ENCODE results near the gene DNAH2. TPM values are rescaled to one million over a fixed set of nuclear protein-coding genes. Genes with fewer than 3 reads are reported as not detected.

DNAH2 gene
- total and polyA plus RNA-seq, 2 of the 4 experiments (the other 2 are of a cell fraction) = under 0.01 to 0.02 TPM

GRCh38 chr17:7833011-7833794 is 115.7 kb downstream of the DNAH2 start:
- peak overlapping the region; percentile 33 to 71; a peak in 2 of 4 replicates for H4K8ac ChIP-seq (ENCODE audit: low read depth in 2 of 2, low read length in 2 of 2)
- no peak overlapping the region for H3K18ac ChIP-seq (ENCODE audit: low read depth, low read length)
- 37% methylated on average over 9 of the region's 19 CpGs; no CpG with 5 or more reads in 1 of the 2 experiments for WGBS, 2 experiments (ENCODE audit: extremely low coverage in 2 of 2, insufficient read length in 1 of 2)
- H2AK5ac ChIP-seq (ENCODE audit: low read depth, low read length) = peak overlapping the region; percentile 26; the same call in 1 of the 2 replicates
- H2BK20ac ChIP-seq (ENCODE audit: low read depth, low read length) = no peak overlapping the region
- H3K14ac ChIP-seq (replicated peaks; ENCODE audit: low read depth, low read length) = no peak overlapping the region; the same call in 1 of the 2 replicates
- intact Hi-C loops (cut with micrococcal nuclease) = no loop called here
- in situ Hi-C loops (cut with MboI; ENCODE audit: low sequenced_read_pairs) = no loop called here
- no TSS peak for BruUV-seq (replicated peaks)
- peak overlapping the region; percentile 48 for H3K9ac ChIP-seq (ENCODE audit: low read depth, low read length)
- H3K4me3 ChIP-seq (ENCODE audit: insufficient read depth, low read depth, low read length) = no peak overlapping the region
- TF ChIP-seq USF2 (IDR thresholded peaks at IDR 0.05; ENCODE audit: low read depth, low read length) = no peak
- TF ChIP-seq NFE2L2 (IDR thresholded peaks at IDR 0.05; ENCODE audit: low read depth, low read length) = no peak
- TF ChIP-seq MAFK (IDR thresholded peaks at IDR 0.05; ENCODE audit: low read depth, low read length) = no peak
- no peak for TF ChIP-seq CHD1 (IDR thresholded peaks at IDR 0.05; ENCODE audit: low read depth, low read length)
- TF ChIP-seq CEBPB (IDR thresholded peaks at IDR 0.05; ENCODE audit: low read depth, low read length) = no peak
- TF ChIP-seq MAZ (IDR thresholded peaks at IDR 0.05; ENCODE audit: borderline replicate concordance, low read depth, low read length) = no peak
- TF ChIP-seq CTCF (conservative IDR thresholded peaks at IDR 0.05; ENCODE audit: low read depth, low read length) = no peak
- no peak for TF ChIP-seq SMC3 (IDR thresholded peaks at IDR 0.05; ENCODE audit: low read depth, low read length)
- no peak for TF ChIP-seq MXI1 (IDR thresholded peaks at IDR 0.05; ENCODE audit: borderline replicate concordance, low read depth, low read length)
- no peak for TF ChIP-seq RFX5 (IDR thresholded peaks at IDR 0.05; ENCODE audit: low read depth, low read length)
- TF ChIP-seq FOS (IDR thresholded peaks at IDR 0.05; ENCODE audit: low read depth, low read length) = no peak
- TF ChIP-seq RAD21 (IDR thresholded peaks at IDR 0.05; ENCODE audit: low read length) = no peak
- CTCF ChIA-PET = interaction anchor here (1.1 to 1.6 kb wide), 2 partner anchors 9 to 24 kb away, joined by 3 read pairs; partner anchors contain the start of gene NAA38
- H3K56ac ChIP-seq (ENCODE audit: extremely low read depth, insufficient read depth, low read length) = no peak overlapping the region
- dilution Hi-C loops (cut with HindIII; ENCODE audit: low sequenced_read_pairs, unreplicated experiment) = no loop called here
- 0 out of 2 replicates have a peak overlapping the region, but pooled peaks have one; percentile 21 for H3K4ac ChIP-seq (ENCODE audit: low read depth, low read length)
- H2BK120ac ChIP-seq (ENCODE audit: low read depth, low read length) = no peak overlapping the region
- 0 out of 2 replicates have a peak, but pooled peaks cover 4% of the 10 kb centered on the region for H4K20me1 ChIP-seq (ENCODE audit: insufficient read depth, low read length)
- no peak for ATAC-seq (ENCODE audit: low read depth)
- H3K9me1 ChIP-seq (ENCODE audit: insufficient read depth, low read length) = no peaks in the 10 kb centered on the region
- DNase-seq = no peak
- H3K79me1 ChIP-seq (ENCODE audit: low read depth in 1 of 2, low read length in 2 of 2) = peaks cover 0 to 21% of the 10 kb centered on the region in 2 experiments; a peak in 2 of 4 replicates
- H2AK9ac ChIP-seq (replicated peaks; ENCODE audit: low read depth, low read length, poor library complexity) = peak overlapping the region; percentile 88
- H2BK15ac ChIP-seq (ENCODE audit: low read depth, low read length) = no peak overlapping the region
- H3K27ac ChIP-seq (ENCODE audit: insufficient read depth, low read length) = no peak overlapping the region
- no peak overlapping the region for H3K23ac ChIP-seq (ENCODE audit: low read depth, low read length)
- peaks cover 3% of the 10 kb centered on the region for H3K4me1 ChIP-seq (ENCODE audit: control insufficient read depth, insufficient read depth, low read length)
- no peak overlapping the region for H2BK5ac ChIP-seq (ENCODE audit: low read depth, low read length, poor library complexity, severe bottlenecking)
- no peak overlapping the region for H4K5ac ChIP-seq (ENCODE audit: low read depth, low read length)
- H3K36me3 ChIP-seq (ENCODE audit: control insufficient read depth, insufficient read depth, low read length) = no peaks in the 10 kb centered on the region
- POLR2A ChIA-PET (ENCODE audit: unreplicated experiment) = no interaction called here
- no peak overlapping the region for H4K91ac ChIP-seq (ENCODE audit: insufficient read depth, low read depth, low read length)
- peaks cover 6% of the 10 kb centered on the region for H3K27me3 ChIP-seq (ENCODE audit: control insufficient read depth, insufficient read depth, low read length)
- peak overlapping the region; percentile 98 for H2AFZ ChIP-seq (replicated peaks; ENCODE audit: low read length, poor library complexity)
- no peaks in the 10 kb centered on the region for H3K9me3 ChIP-seq (ENCODE audit: control insufficient read depth, insufficient read depth, low read length)
- H3K4me2 ChIP-seq (ENCODE audit: low read depth, low read length) = peak overlapping the region; percentile 66
